DMS153 treated with DMSO at 0.1 percent for 48 hours (cell line): ENCODE results near the gene KLRC4.
"Not testable (repeated sequence)": the region's sequence is repeated elsewhere in the genome, so short reads cannot be mapped to it uniquely, and the experiment has no call there.

Experiments
- DNase-seq: peaks from one replicate; lab custom pipeline; 2025; ENCODE audit not compliant: unreplicated experiment; lab: John Stamatoyannopoulos, UW

The KLRC4 gene

GRCh38 chr12:10398168-10398567 is 11.4 kb downstream of the KLRC4 start:
- no peak for DNase-seq

- no peak for DNase-seq
Measured at GRCh38 chr12:10397296-10397695, 12.3 kb downstream of the KLRC4 start.

- not testable (repeated sequence) for DNase-seq
Measured at GRCh38 chr12:10396176-10396575, 13.4 kb downstream of the KLRC4 start.

- peak; percentile 80 for DNase-seq
Measured at GRCh38 chr12:10395390-10395998, 14.1 kb downstream of the KLRC4 start.

GRCh38 chr12:10394531-10395152 is 14.9 kb downstream of the KLRC4 start:
- not testable (repeated sequence) for DNase-seq

GRCh38 chr12:10393291-10393690 is 16.3 kb downstream of the KLRC4 start:
- no peak for DNase-seq

GRCh38 chr12:10392394-10392930 is 17.1 kb downstream of the KLRC4 start:
- DNase-seq = peak; percentile 51

- DNase-seq = not testable (repeated sequence)
Measured at GRCh38 chr12:10390991-10391390, 18.6 kb downstream of the KLRC4 start.

GRCh38 chr12:10389904-10390303 is 19.7 kb downstream of the KLRC4 start, which contains the start of gene KLRK1:
Gene KLRK1, minus strand, starts transcription at chr12:10390041. Its CDS starts 1,231 bp downstream, at chr12:10388810.
- DNase-seq = no peak

- no peak for DNase-seq
Measured at GRCh38 chr12:10388624-10389413, 20.7 kb downstream of the KLRC4 start.

- not testable (repeated sequence) for DNase-seq
Measured at GRCh38 chr12:10387498-10387897, 22.1 kb downstream of the KLRC4 start.

- no peak for DNase-seq
Measured at GRCh38 chr12:10386857-10387256, 22.7 kb downstream of the KLRC4 start.

GRCh38 chr12:10385166-10385613 is 24.4 kb downstream of the KLRC4 start:
- DNase-seq = no peak

- no peak for DNase-seq
Measured at GRCh38 chr12:10384191-10384590, 25.4 kb downstream of the KLRC4 start.

GRCh38 chr12:10381928-10382628 is 27.5 kb downstream of the KLRC4 start:
- no peak for DNase-seq

- DNase-seq = not testable (repeated sequence)
Measured at GRCh38 chr12:10378737-10379136, 30.8 kb downstream of the KLRC4 start.

- DNase-seq = no peak
Measured at GRCh38 chr12:10374624-10375018, 34.9 kb downstream of the KLRC4 start.

GRCh38 chr12:10372559-10372958 is 37.0 kb downstream of the KLRC4 start:
- no peak for DNase-seq

- DNase-seq = not testable (repeated sequence)
Measured at GRCh38 chr12:10371893-10372535, 37.5 kb downstream of the KLRC4 start.
